DMS 273 (cell line): ENCODE results near the gene KRT86.
"Not testable (repeated sequence)": the region's sequence is repeated elsewhere in the genome, so short reads cannot be mapped to it uniquely, and the experiment has no call there.

Source experiments
- DNase-seq: peaks from one replicate; lab custom pipeline; 2025; ENCODE audit not compliant: unreplicated experiment; lab: John Stamatoyannopoulos, UW

The KRT86 gene

GRCh38 chr12:52251367-52252051 lies 22.9 kb upstream of the KRT86 start:
- no peak for DNase-seq

GRCh38 chr12:52252175-52252615 lies 22.2 kb upstream of the KRT86 start:
- not testable (repeated sequence) for DNase-seq

- DNase-seq = no peak
Observed at GRCh38 chr12:52252728-52253343, 21.6 kb upstream of the KRT86 start.

GRCh38 chr12:52253391-52254179 lies 20.9 kb upstream of the KRT86 start:
- DNase-seq = no peak

- no peak for DNase-seq
Observed at GRCh38 chr12:52254180-52254964, 20.1 kb upstream of the KRT86 start.

GRCh38 chr12:52254965-52255751 lies 19.3 kb upstream of the KRT86 start:
- no peak for DNase-seq

GRCh38 chr12:52255926-52256583 lies 18.4 kb upstream of the KRT86 start:
- no peak for DNase-seq

- no peak for DNase-seq
Observed at GRCh38 chr12:52256584-52256935, 17.9 kb upstream of the KRT86 start.

GRCh38 chr12:52257074-52257551 lies 17.3 kb upstream of the KRT86 start:
- DNase-seq = no peak

GRCh38 chr12:52257922-52258321 lies 16.5 kb upstream of the KRT86 start:
- not testable (repeated sequence) for DNase-seq

- no peak for DNase-seq
Observed at GRCh38 chr12:52258335-52258901, 16.0 kb upstream of the KRT86 start.

GRCh38 chr12:52259657-52260243 lies 14.7 kb upstream of the KRT86 start:
- DNase-seq = no peak

- peak; percentile 16 for DNase-seq
Observed at GRCh38 chr12:52260361-52261207, 13.9 kb upstream of the KRT86 start.

GRCh38 chr12:52261208-52261484 lies 13.3 kb upstream of the KRT86 start:
- no peak for DNase-seq

- DNase-seq = no peak
Observed at GRCh38 chr12:52262286-52262685, 12.2 kb upstream of the KRT86 start.

- DNase-seq = no peak
Observed at GRCh38 chr12:52263761-52264434, 10.5 kb upstream of the KRT86 start.

GRCh38 chr12:52264435-52264825 lies 10.0 kb upstream of the KRT86 start:
- no peak for DNase-seq

- no peak for DNase-seq
Observed at GRCh38 chr12:52266514-52266913, 7.9 kb upstream of the KRT86 start.
